CD4-positive, alpha-beta T cell treated with Interleukin-1 beta for 1 hour (primary cell): ENCODE data around the gene ZFAND3.
"Not testable (repeated sequence)": the region's sequence is repeated elsewhere in the genome, so short reads cannot be mapped to it uniquely, and the experiment has no call there.

Source experiments
- DNase-seq, 2 donors: peaks; one replicate each; pipeline ENCODE4 v3.0.0-alpha.2; 2020 to 2022

The ZFAND3 gene

DNA sequence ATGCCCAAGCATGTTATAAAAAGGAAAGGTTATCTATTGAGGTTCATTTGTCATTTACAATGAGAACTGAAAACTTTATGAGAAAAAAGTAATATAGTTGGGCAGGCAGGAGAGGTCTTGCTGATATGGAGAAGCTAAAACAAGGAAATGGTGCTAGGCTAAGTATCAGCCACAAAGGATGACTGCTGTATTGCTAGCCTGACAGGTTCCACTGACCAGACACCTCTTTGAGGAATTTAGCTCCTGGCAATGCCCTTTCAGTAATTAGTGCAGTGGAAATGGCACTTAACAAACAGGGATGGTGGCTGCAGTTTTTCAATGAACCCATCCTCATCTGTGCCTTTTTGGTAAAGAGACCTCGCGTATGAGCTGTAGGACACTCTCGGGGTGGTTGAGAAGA is 284.4 kb downstream of the ZFAND3 start:
- no peak for DNase-seq

DNA sequence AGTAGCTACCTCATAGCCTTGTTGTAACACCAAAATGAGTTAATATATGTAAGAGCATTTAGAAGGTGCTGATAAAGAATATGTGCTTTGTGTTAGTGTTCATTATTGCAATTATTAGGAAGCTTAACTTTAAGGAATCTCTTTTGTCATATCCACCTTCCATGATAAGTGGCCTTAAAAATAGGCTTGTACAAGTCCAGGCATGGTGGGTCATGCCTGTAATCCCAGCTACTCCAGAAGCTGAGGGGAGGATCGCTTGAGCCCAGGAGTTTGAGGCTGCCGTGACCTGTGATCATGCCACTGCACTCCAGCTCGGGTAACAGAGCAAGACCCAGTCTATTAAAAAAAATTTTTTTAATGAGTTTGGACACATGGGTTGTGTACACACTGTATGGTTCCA is 285.5 kb downstream of the ZFAND3 start:
- DNase-seq, result no peak

DNA sequence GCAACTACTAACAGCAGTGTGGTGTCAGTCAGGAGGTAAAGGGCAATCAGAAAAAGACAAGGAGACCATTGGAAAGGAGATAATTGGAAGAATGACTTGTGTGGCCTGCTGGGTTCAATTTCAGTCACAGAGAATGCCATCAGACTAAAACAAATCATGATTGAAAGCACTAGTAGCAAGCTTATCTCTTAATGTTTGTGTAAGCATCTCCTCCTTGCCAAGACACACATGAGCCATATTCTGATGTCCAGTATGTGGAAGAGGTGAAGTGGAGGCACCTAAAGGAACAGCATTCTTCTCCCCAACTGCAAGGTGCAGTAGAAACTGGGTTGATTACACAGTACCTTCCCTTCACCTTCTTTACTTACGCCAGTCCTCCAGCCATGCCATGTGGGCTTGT is 287.5 kb downstream of the ZFAND3 start:
- DNase-seq, result no peak

DNA sequence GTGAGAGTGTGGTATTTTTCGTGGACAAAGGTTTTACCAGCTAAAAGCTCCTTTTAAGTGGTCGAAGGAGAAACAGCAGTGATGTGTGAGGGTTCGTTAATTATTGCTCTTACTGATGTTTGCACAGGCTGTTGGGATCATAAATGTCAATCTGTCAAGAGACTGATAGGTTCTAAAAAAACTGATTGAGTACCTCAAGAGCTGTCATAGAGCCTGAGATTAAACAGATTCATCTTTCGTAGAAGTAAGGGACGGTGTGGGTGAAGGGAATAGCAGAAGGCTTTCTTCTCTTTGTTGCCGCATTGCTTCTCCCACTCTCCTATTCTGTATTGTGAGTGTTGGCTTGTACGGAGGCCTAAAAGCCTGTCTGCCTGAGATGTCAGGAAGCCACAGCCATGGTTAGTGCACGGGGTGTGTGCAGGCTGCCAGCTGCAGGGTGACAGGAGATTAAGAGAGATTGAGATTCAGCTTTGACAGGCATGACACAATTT is 291.0 kb downstream of the ZFAND3 start:
- DNase-seq, result no peak

DNA sequence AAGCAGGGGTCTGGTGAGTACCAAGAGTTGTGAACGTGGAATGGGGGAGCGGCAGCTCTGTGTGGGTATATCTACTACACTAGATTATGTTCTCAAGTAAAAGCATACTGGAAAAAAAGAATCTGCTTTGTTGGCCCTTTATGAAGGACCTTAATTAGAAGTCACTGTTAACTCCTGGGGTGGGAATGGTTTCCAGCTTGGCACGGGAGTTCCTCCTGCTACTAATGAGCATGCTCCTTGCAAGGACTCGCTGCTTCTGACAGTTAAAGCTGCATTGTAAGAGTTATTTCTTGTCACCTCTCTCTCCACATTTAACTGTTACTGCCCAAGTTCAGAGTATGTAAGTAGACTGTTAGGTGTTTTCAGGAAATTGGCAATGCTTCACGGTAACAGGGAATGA is 292.7 kb downstream of the ZFAND3 start:
- no peak for DNase-seq

DNA sequence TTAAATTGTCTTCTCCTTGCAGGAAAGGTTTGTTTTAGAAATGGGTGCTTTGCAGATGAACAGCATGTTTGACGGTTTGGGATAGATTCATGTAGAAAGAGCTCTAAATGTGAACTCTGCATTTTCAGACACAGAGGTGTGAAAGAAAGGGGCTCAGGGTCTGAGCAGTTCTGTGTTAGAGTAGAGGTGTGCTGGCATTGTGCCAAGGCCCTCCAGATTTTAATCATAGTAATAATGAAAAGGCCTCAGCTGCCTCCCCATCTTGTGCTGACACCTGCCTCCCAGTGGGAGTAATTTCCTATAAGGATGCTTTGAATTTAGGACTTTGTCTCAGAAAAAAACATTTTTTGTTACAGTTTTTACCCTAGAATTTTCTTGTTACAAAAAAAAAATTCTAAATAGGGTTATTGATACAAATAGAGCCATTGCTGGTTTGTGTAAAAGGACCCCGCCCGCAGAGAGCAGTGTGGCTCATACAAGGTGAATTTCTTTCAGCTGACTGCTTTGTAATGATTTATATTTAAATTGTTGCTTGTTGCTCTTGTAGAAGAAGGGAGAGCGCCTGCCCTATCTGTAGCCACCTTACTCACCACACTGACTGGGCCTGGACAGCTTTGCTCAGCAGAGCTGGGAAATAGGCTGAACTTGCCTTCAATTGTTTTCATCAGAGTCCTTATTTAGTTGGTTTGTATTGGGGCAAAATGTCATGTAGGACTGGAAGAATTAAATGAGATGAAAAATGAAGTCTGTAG is 294.5 kb downstream of the ZFAND3 start:
- DNase-seq, result no peak

DNA sequence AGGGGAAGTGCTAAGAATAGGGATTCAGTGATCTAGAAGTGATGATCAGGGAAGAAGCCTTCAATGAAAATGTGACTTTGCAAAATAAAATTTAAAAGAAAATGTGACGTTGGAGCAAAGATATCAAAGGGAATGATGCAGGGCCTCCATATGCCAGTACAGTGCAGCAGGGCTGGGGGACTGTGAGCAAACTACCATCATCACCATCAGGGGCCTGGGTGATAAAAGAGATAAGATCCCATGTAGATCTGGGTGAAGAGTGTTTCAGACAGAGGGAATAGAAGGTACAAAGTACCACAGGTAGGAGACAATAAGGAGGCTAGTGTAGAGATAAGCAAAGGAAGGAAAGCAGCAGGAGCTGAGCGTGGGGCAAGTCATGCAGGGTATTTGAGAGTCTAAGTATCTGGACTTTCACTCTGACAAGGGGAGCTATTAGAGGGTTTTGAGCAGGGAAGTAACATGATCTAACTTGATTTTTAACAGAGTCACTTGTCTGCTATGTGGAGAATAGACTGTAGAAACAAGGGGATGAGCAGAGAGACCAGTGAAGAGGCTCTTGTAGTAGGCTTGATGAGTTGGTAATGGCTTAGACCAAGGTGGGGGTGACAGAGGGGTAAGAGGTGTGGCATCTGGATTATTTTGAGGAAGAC is 295.6 kb downstream of the ZFAND3 start:
- no peak for DNase-seq

DNA sequence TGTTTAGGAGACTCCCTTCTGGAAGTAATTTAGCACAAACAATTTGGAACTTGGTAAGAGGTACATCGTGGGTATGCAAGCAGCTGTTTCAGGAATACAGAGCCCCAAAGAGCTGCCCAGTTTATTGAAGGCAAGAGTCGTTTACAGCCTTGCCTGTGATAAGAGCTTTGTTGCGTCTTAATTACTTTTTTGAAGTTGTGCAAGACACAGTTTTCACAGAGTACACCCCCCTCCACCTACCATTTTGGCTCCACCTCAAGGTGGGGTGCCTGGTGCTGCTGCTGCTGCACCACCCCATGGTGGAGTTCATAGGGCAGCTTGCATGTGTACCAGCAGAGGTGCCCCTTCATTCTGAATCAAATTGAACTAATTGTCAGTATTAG is 296.1 kb downstream of the ZFAND3 start:
- no peak for DNase-seq

DNA sequence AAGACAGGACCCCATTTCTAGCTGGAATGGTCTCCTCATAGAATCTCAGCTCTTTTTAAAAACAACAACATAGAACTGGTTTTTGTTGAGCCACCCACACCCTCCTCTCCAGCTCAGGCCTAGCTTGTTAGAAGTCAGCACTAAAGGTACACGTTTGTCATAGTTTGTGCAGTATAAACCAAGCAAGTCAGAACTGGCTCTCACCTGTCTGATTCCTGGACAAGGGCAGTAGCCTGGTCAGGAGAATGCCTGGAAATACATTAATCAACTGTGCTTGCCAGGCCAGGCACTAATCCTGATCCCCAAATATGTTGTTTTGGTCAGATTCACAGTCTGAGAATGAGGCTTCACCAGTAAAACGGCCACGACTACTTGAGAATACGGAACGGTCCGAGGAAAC is 296.7 kb downstream of the ZFAND3 start:
- DNase-seq, result no peak

DNA sequence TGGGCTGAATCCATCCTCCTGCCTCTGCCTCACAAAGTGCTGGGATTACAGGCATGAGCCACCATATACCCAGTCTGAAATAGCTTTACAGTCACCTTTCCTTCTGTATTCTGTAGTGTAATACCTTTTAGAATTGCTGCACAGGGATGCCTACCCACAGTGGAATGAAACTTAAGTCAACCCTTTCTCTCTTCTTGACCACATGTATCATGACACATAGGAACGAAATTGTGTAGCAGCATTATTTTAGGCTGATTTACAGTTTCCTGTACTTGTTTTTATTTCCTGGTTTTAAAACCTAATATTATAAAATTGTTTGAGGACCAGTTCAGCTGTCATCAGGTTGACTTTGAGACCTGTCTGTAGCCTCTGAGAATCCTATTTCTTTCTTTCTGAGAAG is 297.8 kb downstream of the ZFAND3 start:
- no peak for DNase-seq

DNA sequence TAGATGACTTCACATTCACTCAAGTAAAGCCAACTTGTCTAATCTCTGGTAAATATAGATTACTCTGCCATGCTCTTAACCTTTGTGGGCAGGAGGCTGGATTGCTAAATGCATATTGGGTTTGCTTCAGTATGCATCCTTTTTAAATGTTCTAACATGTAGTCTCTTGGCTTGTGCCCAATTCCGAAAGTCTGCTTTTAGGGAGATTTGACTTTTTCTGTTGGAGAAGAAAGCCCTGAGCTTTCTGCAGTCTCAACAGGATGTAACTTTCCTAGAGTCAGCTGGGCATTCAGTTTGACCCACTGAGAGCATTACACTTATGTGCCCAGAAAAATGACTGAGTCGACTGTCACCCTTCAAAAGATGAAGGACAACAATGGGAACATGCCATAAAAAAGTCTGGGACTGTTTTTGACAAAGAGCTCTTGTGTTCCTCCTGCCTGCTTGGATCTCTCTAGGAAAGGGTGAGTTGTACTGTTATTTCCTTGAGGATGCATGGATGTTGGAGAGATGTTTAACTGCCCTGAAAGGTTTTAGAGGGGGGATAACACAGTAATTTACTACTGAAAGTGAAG is 299.4 kb downstream of the ZFAND3 start:
- no peak for DNase-seq

DNA sequence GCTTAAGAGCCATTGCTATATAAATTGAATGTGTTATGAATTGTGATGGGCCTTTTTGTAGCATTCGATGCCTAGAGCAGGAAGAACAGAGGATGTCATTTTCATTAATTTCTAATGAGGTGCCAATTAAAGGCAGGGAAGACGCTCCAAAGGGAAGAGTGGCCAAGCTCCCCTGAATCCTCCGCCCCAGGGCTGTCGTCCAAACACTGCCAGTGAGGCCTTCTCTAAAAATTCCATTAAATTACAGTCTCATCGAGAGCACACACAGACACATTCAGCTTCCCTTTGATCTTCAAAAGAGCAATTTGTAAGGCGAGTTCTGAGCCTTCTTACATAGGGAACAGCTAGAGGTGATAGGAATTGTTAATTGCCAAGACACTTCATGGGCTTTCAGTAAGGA is 300.0 kb downstream of the ZFAND3 start:
- DNase-seq, result no peak

DNA sequence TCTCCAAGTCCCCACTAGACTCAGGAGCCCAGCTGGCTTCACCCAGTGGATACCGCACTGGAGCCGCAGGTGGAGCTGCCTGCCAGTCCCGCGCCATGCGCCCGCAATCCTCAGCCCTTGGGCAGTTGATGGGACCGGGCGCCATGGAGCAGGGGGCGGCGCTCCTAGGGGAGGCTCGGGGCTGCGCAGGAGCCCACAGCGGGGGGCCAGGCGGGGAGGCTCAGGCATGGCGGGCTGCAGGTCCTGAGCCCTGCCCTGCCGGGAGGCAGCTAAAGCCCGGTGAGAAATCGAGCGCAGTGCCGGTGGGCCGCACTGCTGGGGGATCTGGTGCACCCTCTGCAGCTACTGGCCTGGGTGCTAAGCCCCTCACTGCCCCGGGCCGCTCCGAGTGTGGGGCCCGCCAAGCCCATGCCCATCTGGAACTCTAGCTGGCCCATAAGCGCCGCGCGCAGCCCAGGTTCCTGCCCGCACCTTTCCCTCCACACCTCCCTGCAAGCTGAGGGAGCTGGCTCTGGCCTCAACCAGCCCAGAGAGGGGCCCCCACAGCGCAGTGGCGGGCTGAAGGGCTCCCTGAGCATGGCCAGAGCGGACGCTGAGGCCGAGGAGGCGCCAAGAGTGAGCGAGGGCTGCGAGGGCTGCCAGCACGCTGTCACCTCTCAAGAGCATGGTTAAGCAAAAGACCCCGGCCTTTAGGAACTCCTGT is 304.8 kb downstream of the ZFAND3 start:
- DNase-seq, result not testable (repeated sequence)

DNA sequence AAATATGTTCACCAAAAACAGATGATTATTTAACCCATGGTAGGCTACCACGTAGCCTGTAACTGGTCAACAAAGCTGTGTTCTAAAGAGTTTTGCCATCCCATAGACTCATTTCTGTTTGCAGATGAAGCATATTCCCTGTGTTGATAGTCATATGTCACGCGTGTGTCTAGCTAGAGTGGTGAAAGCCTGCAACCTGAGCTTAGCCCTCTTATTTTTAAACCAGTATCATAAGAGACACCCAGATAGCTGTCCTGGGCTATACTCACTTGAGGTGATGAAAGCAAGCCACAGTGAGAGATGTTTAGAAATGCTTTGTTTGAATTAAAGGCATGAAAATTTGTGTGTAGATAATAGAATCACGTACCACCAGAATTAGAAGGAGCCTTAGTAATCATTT is 307.8 kb downstream of the ZFAND3 start:
- no peak for DNase-seq

DNA sequence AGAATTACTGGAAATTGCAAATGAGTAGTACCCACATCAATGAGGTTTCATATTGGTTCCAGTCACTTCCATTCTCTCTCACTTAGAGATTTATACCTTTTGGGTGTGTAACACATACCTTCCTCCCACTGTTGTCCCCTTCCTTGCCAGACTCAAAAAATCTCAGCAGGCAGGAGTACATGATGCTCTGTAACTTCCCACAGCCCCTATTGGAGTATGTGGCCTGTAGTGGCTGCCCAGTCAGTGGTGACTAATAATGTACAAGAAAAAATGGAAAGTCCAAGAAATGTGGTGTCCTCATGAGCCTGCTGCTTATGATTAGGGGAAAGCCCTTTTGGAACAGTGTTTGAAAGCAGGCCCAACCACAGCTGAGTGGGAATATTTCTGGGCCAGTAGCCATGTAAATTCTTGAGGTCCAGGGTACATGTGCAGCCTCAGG is 312.0 kb downstream of the ZFAND3 start:
- DNase-seq, result no peak

DNA sequence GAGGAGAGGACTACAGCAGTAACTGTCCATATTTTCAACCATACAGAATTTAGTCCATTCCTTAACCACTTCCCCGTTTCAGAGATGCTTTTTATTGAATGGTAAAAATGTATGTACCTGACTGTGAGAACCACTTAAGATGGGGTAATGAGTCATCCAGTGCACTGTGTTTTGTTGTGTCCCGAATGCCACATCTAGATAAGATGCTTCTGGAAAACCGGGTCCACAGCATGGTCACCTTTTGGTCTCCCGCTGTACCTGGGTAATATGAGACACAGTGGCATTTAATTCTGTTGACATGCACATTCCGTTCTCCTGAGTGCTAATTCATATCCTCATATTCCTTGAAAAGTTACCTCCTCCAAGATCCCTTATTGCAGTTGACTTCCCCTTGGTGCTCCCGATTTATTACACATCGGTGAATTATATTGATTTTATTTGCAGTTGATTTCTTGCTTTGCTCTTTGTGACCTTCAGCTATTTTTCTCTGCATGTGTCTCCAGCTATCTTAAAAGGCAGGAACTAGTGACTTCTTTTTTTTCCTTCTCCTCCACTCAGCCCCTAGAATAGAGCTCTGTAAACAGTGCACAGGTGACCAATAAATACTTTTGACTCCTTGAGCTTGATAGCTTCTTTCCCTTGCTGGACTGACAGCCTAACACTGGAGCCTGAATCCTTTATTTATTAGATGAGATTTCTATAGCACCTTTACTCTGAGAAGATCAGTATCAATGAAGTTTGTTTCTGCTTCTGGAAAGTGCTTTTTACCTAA is 314.6 kb downstream of the ZFAND3 start:
- DNase-seq, result no peak

DNA sequence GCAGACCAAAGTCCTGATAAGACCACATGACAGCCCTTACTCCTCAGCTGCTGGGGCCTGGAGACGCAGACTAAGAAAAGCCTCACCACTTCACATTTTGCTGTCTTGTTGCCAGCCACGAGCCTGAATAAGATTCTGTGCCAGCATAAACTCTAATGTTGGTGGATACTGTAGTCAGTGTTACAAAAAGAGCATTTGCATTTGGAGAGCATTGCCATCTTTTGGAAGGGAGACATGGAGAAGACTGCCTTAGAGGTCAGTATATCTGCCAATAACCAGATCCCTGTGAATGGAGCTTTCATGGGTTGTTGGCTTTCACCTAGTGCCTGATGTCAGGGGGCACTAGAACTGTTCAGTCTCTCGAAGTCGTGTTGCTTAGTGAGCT is 315.2 kb downstream of the ZFAND3 start:
- DNase-seq, result no peak

DNA sequence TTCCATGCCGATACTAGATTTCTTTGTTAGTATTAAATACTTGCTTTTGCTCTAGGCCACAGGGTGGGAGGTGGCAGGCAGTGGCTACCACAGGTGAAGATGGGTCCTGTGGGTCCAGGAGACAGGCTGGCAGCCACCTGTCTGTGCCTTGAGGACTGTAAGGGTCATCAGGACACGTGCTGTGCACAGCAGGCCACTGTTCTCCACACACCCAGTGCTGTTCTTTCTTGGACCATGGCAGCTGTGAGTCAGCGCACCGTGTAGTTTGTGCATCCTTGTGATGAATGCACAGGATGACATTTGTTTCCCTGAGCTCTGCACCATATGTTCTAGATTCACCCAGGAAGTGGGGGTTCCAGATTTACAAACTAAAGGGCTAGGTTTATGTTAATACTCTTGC is 317.0 kb downstream of the ZFAND3 start:
- no peak for DNase-seq

DNA sequence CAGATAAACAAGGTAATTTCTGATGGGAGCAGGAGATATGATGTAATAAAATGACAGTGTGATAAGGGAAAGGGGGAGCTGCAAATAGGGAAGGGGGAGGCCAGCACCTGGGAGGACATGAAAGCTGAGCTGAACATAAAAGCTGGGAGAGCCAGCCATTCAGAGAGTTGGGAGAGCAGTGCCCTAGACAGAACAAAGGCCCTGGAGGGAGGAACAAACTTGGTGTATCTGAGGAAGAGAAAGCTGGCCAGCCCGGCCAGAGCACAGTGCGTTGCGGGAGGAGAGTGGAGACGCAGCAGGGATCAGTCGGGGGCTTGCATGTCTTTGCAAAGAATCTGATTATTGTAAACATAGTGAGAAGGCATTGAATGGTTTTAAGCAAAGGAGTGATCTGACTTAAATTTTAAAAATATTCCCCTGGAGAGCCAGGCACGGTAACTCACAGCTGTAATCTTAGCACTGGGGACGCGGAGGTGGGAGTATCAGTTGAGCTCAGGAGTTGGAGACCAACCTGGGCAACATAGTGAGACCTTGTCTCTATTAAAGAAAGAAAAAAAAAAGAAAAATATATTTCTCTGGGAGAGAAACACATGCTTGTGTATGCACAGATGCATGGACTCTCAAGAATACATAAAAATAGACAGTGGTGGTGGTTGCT is 318.2 kb downstream of the ZFAND3 start:
- no peak for DNase-seq

DNA sequence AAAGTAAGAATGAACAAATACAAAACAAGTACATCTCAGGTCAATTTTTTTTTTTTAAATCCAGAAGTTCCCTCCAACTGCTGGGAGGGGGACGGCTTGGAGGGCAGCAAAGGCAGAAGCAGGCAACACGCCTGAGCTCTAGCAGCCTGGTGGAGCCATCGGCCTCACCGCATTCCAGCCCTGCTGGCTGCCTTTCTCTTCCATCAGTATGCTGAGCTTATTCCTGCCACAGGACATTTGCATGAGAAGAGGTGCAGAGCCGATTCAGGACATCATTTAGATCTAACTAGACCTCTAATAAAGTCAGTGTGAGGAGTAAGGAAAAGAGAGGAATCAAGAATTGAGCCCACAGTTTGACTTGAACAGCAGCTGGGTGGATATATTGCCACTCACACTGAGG is 318.8 kb downstream of the ZFAND3 start:
- DNase-seq, result no peak

DNA sequence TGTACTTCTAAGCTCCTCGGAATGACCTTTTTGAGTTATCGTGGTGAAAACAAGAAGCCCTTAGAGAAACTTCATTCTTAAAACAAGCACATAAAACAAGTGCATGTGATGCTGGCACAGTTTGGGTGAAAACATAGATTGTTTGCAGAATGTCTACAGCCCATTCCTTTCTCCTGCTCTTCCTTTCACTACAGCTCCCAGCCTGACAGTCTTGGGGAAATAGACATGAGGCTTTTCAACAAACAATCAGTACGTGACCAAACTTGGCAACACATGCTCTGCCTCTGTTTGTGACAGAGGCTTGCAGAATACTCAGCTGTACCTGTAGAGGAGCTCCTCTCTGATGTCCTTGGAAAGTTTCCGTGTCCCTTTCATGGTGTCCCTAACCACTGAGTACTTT is 321.6 kb downstream of the ZFAND3 start:
- no peak for DNase-seq

DNA sequence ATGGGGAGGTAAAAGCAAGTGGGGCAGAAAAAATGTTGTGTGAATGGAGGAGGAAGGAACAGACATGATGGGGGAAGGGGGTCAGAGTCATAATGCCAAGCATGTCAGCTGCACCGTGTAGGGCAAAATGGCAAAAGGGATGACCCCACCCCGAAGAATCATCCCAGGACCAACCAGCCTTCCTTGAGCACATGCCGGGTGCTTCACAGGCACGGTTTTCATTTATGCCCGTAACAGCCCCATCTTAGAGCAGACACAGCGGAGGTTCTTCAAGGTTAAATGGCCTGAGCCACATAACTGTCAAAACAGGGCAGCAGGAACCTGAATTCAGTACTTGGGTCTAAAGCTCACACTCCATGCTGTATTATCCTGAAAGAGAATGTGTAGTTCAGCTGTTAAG is 322.2 kb downstream of the ZFAND3 start:
- DNase-seq, result no peak
